Kasumi-1 (cell line): ENCODE measurements around the gene TFDP3.

ENCODE experiments used
- DNase-seq, 2 experiments: peaks; one replicate each; lab custom pipeline; 2025; lab: John Stamatoyannopoulos, UW

TFDP3 gene

DNA sequence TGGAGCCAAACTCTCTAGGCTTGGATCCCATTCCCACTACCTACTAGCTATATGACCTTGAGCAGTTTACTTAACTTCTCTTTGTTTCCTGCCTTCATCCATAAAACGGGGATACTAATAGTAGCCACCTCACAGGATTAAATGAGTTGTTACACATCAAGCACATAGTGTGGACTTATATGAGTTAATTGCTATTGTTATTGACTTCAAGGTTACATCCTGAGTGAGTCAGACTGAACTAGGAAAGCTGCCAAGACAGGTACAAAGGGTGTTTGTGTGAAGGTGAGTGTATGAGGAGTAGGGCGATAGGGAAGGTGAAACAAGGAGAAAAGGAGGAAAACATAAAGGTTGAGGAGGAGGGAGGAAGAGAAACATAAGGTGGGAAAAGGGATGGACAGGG is 32.2 kb downstream of the TFDP3 start:
- DNase-seq, result no peak

DNA sequence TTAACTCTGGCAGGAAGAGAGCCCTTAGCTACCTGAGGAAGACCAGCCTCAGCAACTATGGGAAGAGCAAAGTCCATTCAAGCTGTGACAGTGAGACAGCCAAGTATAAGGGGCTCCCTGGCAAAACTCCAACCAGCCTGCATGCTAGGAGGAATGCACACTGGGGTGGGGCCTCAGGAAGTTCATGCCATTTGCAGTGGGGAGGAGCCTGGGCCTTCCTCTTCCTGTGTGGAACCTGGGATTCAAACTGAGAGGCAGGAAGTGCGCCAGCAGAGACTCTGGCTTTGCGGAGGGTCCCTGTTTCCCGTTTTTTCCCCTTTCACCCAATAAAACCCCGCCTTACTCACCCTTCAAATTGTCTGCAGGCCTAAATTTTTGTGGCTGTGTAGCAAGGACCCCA is 33.0 kb downstream of the TFDP3 start:
- DNase-seq, result no peak

DNA sequence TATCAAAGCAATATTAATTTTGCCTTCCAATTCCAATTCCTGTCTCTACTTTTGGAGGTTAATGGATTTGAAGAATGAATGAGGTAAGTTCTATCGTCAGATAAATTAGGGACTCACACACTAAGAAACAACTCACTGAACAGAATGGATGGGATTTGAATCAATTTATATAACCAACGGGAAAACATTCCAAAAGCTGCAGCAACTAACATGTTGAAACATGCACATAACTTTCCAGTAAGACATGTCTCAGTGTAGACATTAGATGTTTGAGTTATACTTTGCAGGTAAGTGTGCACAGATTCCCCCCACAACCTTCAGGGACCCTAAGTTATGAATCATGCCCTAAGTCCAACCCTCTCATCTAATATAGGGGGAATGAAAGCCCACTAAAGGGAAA is 34.3 kb downstream of the TFDP3 start:
- no peak for DNase-seq

DNA sequence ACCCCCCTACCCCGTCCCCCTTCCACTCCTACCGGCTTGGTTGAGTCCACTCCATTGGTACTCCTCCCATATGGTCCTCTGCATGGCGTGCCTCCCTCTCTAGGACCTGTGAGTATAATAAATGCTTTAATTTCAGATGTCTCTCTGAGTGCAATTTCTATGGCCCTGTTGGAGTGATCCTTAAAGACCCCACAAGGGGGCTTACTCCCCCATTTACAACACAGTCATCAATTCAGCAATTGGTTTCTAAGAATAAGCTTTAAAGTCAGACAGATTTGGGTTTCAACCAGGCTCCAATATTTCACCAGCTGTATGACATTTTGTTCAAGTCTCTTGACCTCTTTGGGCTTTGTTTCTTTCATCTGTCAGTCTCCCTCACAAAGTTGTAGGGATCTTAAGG is 38.7 kb downstream of the TFDP3 start:
- DNase-seq, result no peak

DNA sequence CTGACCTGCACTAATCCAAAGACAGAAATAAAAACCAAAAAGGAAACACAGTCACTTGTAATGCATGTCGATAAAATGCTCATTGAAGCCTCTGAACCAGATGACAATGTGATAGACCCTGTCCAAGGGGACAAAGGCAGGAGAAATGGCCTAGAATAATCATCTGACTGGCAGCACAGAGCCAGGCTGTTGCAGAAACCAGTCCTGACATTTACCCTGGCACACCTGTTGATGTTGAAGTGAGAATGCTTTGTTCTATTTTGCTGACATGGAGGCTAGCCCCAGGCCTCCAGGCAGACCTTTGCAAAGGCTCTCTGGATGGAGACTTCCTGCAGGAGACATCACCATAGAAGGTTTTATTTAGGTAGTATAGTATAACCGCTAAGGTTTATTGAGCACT is 41.0 kb downstream of the TFDP3 start:
- DNase-seq, result no peak

DNA sequence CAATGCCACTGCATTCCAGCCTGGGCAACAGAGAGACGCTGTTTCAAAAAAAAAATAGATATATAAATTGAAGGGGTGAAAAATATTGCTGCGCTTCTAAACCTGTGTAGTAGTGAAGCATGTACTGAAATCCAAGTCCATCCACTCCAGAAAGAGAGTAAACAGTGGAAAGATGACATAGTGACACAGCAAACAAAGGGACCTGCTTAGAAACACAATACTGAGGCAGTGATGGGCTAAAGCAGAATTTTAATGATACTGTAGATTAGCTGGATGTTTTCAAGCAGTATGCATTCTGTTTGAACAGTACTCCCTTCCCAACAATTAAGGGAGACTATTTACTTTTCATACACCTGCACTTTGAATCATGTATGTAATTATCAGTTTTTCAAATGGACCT is 42.5 kb downstream of the TFDP3 start:
- DNase-seq, result no peak

DNA sequence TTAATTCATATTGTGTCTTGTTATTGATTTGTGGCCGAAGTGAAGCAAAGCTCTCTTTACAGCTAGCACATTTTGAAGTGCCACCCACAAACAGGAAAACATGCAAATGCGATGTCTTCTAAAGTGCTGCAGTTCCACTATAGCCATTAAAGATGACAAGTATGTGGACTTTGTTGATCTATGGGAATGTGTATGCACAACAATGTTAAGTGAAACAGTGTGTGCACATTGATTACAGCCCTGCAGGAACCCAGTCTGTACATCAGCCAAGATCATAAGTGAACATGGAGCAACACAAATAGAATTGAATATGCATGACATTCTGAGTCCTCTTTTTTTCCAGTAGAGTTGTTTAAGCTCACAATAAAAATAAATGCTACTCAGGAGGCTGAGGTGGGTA is 43.0 kb downstream of the TFDP3 start:
- DNase-seq, result no peak

DNA sequence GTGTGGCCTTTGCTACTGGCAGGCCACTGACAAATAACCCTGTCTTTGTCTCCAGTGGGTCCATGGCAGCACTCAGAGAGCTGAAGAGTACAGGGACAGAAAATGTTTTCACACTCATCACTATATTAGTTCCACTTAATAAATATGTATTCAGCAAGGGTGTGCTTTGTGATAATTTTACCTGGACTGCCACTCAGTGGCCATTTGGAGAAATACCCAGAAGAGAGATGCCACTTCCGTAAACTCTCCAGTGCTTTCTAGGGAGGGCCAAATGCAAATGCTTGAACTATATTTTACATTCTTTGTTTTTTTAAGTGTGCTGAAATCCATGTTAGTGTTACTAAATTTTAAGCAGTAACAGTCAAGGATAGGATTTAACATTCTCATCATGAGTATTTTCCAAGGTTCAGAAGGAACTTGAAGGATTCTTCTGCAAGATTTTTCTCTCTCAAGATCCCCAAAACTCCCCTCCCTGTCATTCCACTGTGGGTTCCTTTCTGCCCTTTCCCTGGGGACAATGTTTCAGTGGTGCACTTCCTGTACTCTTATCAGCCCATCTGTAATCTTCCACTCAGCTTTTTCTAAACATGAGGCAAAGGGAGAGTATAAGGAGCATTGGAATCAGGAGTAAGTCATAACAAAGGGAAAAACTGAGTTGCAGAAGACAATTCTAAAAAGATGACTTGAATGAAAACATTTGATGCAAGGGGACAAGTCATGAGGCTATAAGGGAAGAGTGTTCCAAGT is 46.0 kb downstream of the TFDP3 start:
- peak; percentile 22 to 23 for DNase-seq
